HT-29 (cell line): ENCODE data around the gene TOR1AIP1. TPM values are rescaled to one million over a fixed set of nuclear protein-coding genes. Genes with fewer than 3 reads are reported as not detected.
"Not testable (repeated sequence)": the region's sequence is repeated elsewhere in the genome, so short reads cannot be mapped to it uniquely, and the experiment has no call there.

Experiments
- DNase-seq: peaks from one replicate; pipeline ENCODE4 v3.0.0-alpha.2; 2015; ENCODE audit warnings: low spot score
- total RNA-seq: library from RNA; depleted of rRNA; stranded (reverse); fragments of >200 nt; shearing (Covaris generic); gene quantifications from 2 replicates; pipeline ENCODE4 v1.2.3, GENCODE V29; 2014

The TOR1AIP1 gene
- total RNA-seq, 1 experiment from 2014 or later, result 14.8 TPM

- no peak for DNase-seq
Measured at GRCh38 chr1:179935909-179936496, 53.9 kb downstream of the TOR1AIP1 start.

GRCh38 chr1:179937668-179938254, 55.7 kb downstream of the TOR1AIP1 start:
- DNase-seq, result no peak

- no peak for DNase-seq
Measured at GRCh38 chr1:179938752-179939151, 56.7 kb downstream of the TOR1AIP1 start.

GRCh38 chr1:179939941-179940340, 57.9 kb downstream of the TOR1AIP1 start:
- DNase-seq, result no peak

- no peak for DNase-seq
Measured at GRCh38 chr1:179941454-179941853, 59.4 kb downstream of the TOR1AIP1 start.

GRCh38 chr1:179950651-179951050, 68.6 kb downstream of the TOR1AIP1 start:
- no peak for DNase-seq

- no peak for DNase-seq
Measured at GRCh38 chr1:179951383-179952144, 69.5 kb downstream of the TOR1AIP1 start.

GRCh38 chr1:179952186-179952585, 70.1 kb downstream of the TOR1AIP1 start:
- no peak for DNase-seq

- peak; percentile 84 for DNase-seq
Measured at GRCh38 chr1:179953974-179954492, 71.9 kb downstream of the TOR1AIP1 start.

GRCh38 chr1:179954493-179955286, 72.6 kb downstream of the TOR1AIP1 start, which contains the start of gene CEP350:
CEP350 (plus strand) TSS chr1:179954810; CDS start chr1:179986182, 31,372 bp downstream.
- peak; percentile 99 for DNase-seq

GRCh38 chr1:179955287-179955680, 73.2 kb downstream of the TOR1AIP1 start:
- DNase-seq, result peak; percentile 58

GRCh38 chr1:179955731-179956130, 73.6 kb downstream of the TOR1AIP1 start:
- no peak for DNase-seq

GRCh38 chr1:179958359-179958758, 76.3 kb downstream of the TOR1AIP1 start:
- DNase-seq, result no peak

GRCh38 chr1:179962168-179962567, 80.1 kb downstream of the TOR1AIP1 start:
- DNase-seq, result not testable (repeated sequence)

GRCh38 chr1:179966551-179966950, 84.5 kb downstream of the TOR1AIP1 start:
- no peak for DNase-seq

- no peak for DNase-seq
Measured at GRCh38 chr1:179968284-179968993, 86.4 kb downstream of the TOR1AIP1 start.

GRCh38 chr1:179968994-179969919, 87.2 kb downstream of the TOR1AIP1 start:
- no peak for DNase-seq
